Karpas-422 (cell line): ENCODE measurements around the gene MRAS. TPM values are rescaled to one million over a fixed set of nuclear protein-coding genes. Genes with fewer than 3 reads are reported as not detected.

Experiments used
- DNase-seq: peaks from one replicate; pipeline ENCODE4 v3.0.0-alpha.2; 2015
- H2AFZ ChIP-seq: fragments of 200-600 bp; sonication (generic); 2 replicates; pipeline ENCODE4 v1.6.1; 2014; ENCODE audit warnings: antibody characterized with exemption, low read length, mixed read lengths
- H3K27ac ChIP-seq: fragments of 200-600 bp; sonication (generic); 2 replicates; pipeline ENCODE4 v1.5.1; 2014; ENCODE audit warnings: mild to moderate bottlenecking, low read length, moderate library complexity
- H3K27me3 ChIP-seq: fragments of 200-600 bp; sonication (generic); 2 replicates; pipeline ENCODE4 v1.6.1; 2014; ENCODE audit warnings: low read length, mixed read lengths
- H3K36me3 ChIP-seq: fragments of 200-600 bp; sonication (generic); 2 replicates; pipeline ENCODE4 v1.6.1; 2014; ENCODE audit warnings: low read length, mixed read lengths; ENCODE audit not compliant: insufficient read depth
- H3K4me1 ChIP-seq: fragments of 200-600 bp; sonication (generic); 2 replicates; pipeline ENCODE4 v1.6.1; 2014; ENCODE audit warnings: mild to moderate bottlenecking, low read length, mixed read lengths
- H3K4me2 ChIP-seq: fragments of 200-600 bp; sonication (generic); 2 replicates; pipeline ENCODE4 v1.6.1; 2014; ENCODE audit warnings: low read length, low read depth, mild to moderate bottlenecking; ENCODE audit not compliant: poor library complexity, severe bottlenecking
- H3K4me3 ChIP-seq: fragments of 200-600 bp; sonication (generic); 2 replicates; pipeline ENCODE4 v1.5.1; 2014; ENCODE audit warnings: mild to moderate bottlenecking, antibody characterized with exemption, low read length, mixed read lengths
- H3K79me2 ChIP-seq: fragments of 200-600 bp; sonication (generic); 2 replicates; pipeline ENCODE4 v1.6.1; 2014; ENCODE audit warnings: mild to moderate bottlenecking, low read length, mixed read lengths
- H3K9ac ChIP-seq: fragments of 200-600 bp; sonication (generic); 2 replicates; pipeline ENCODE4 v1.6.0; 2014; ENCODE audit warnings: low read length
- H3K9me2 ChIP-seq: fragments of 200-600 bp; sonication (generic), shearing (Covaris generic); replicated peaks from 2 replicates; pipeline ENCODE4 v1.6.0; 2014; ENCODE audit warnings: mild to moderate bottlenecking, low read length, moderate library complexity; ENCODE audit not compliant: insufficient read depth
- H3K9me3 ChIP-seq: fragments of 300-700, 200-600 bp; sonication (generic); 2 replicates; pipeline ENCODE4 v1.6.1; 2014; ENCODE audit warnings: low read length, mixed read lengths
- H4K20me1 ChIP-seq: fragments of 200-600 bp; sonication (generic); 2 replicates; pipeline ENCODE4 v1.6.1; 2014; ENCODE audit warnings: mild to moderate bottlenecking, antibody characterized with exemption, low read length, low read depth; ENCODE audit not compliant: insufficient read depth
- total RNA-seq: library from RNA; depleted of rRNA; stranded (reverse); fragments of >200 nt; shearing (Covaris generic); gene quantifications from 2 replicates; pipeline ENCODE4 v1.2.3, GENCODE V29; 2014; ENCODE audit warnings: low replicate concordance

MRAS gene
- total RNA-seq, 1 experiment from 2014 or later, result not detected

- no peaks in the 10 kb centered on the region for H4K20me1 ChIP-seq
- H3K9ac ChIP-seq, result no peak overlapping the region
- no peaks in the 10 kb centered on the region for H3K36me3 ChIP-seq
- H3K4me3 ChIP-seq, result no peak overlapping the region
- no peaks in the 10 kb centered on the region for H3K9me2 ChIP-seq
- H2AFZ ChIP-seq, result no peak overlapping the region
- H3K9me3 ChIP-seq, result no peaks in the 10 kb centered on the region
- no peak overlapping the region for H3K27ac ChIP-seq
- no peaks in the 10 kb centered on the region for H3K4me1 ChIP-seq
- H3K27me3 ChIP-seq, result no peaks in the 10 kb centered on the region
- DNase-seq, result no peak
- H3K4me2 ChIP-seq, result no peak overlapping the region
- no peaks in the 10 kb centered on the region for H3K79me2 ChIP-seq
Measured at GRCh38 chr3:138381413-138381901, 33.1 kb downstream of the MRAS start.

GRCh38 chr3:138381950-138382715, 33.8 kb downstream of the MRAS start:
- Histone ChIP-seq H3K79me2 (no peaks in the 10 kb centered on the region), H3K9ac (no peak overlapping the region), H3K4me2 (no peak overlapping the region), H3K36me3 (no peaks in the 10 kb centered on the region), H4K20me1 (no peaks in the 10 kb centered on the region), H3K27me3 (no peaks in the 10 kb centered on the region), H3K4me3 (no peak overlapping the region), H2AFZ (no peak overlapping the region), H3K27ac (no peak overlapping the region), H3K4me1 (no peaks in the 10 kb centered on the region), H3K9me2 (no peaks in the 10 kb centered on the region), H3K9me3 (no peaks in the 10 kb centered on the region)
- no peak for DNase-seq

GRCh38 chr3:138383715-138384465, 35.5 kb downstream of the MRAS start:
- Histone ChIP-seq H3K27me3 (no peaks in the 10 kb centered on the region), H3K36me3 (no peaks in the 10 kb centered on the region)

GRCh38 chr3:138384531-138384930, 36.2 kb downstream of the MRAS start:
- Histone ChIP-seq H3K79me2 (no peaks in the 10 kb centered on the region), H3K36me3 (no peaks in the 10 kb centered on the region), H3K27me3 (no peaks in the 10 kb centered on the region), H3K9ac (no peak overlapping the region), H3K4me1 (no peaks in the 10 kb centered on the region), H2AFZ (no peak overlapping the region), H3K9me3 (no peaks in the 10 kb centered on the region), H3K4me2 (no peak overlapping the region), H3K9me2 (no peaks in the 10 kb centered on the region), H3K27ac (no peak overlapping the region), H3K4me3 (no peak overlapping the region), H4K20me1 (no peaks in the 10 kb centered on the region)
- DNase-seq, result no peak

More at GRCh38 chr3:138383715-138384465, 35.5 kb downstream of the MRAS start:
- Histone ChIP-seq H3K4me2 (no peak overlapping the region), H3K4me1 (no peaks in the 10 kb centered on the region), H3K9ac (no peak overlapping the region), H3K9me3 (no peaks in the 10 kb centered on the region), H3K4me3 (no peak overlapping the region), H3K27ac (no peak overlapping the region), H2AFZ (no peak overlapping the region), H4K20me1 (no peaks in the 10 kb centered on the region), H3K9me2 (no peaks in the 10 kb centered on the region), H3K79me2 (no peaks in the 10 kb centered on the region)
- DNase-seq, result no peak

GRCh38 chr3:138384976-138385375, 36.6 kb downstream of the MRAS start:
- H3K9ac ChIP-seq, result no peak overlapping the region
- H3K9me3 ChIP-seq, result no peaks in the 10 kb centered on the region
- H2AFZ ChIP-seq, result no peak overlapping the region
- H3K9me2 ChIP-seq, result no peaks in the 10 kb centered on the region
- H3K79me2 ChIP-seq, result no peaks in the 10 kb centered on the region
- H3K4me3 ChIP-seq, result no peak overlapping the region
- no peaks in the 10 kb centered on the region for H4K20me1 ChIP-seq
- no peak for DNase-seq
- H3K27ac ChIP-seq, result no peak overlapping the region
- no peaks in the 10 kb centered on the region for H3K27me3 ChIP-seq
- H3K4me1 ChIP-seq, result no peaks in the 10 kb centered on the region
- no peak overlapping the region for H3K4me2 ChIP-seq
- no peaks in the 10 kb centered on the region for H3K36me3 ChIP-seq

GRCh38 chr3:138389144-138389601, 40.8 kb downstream of the MRAS start:
- no peaks in the 10 kb centered on the region for H3K9me3 ChIP-seq
- no peaks in the 10 kb centered on the region for H3K4me1 ChIP-seq
- H3K9ac ChIP-seq, result no peak overlapping the region
- H3K27ac ChIP-seq, result no peak overlapping the region
- H3K4me2 ChIP-seq, result no peak overlapping the region
- no peaks in the 10 kb centered on the region for H4K20me1 ChIP-seq
- H3K4me3 ChIP-seq, result no peak overlapping the region
- H3K79me2 ChIP-seq, result no peaks in the 10 kb centered on the region
- H3K27me3 ChIP-seq, result no peaks in the 10 kb centered on the region
- peak; percentile 10 for DNase-seq
- H3K9me2 ChIP-seq, result no peaks in the 10 kb centered on the region
- H3K36me3 ChIP-seq, result no peaks in the 10 kb centered on the region
- no peak overlapping the region for H2AFZ ChIP-seq

GRCh38 chr3:138389841-138390581, 41.6 kb downstream of the MRAS start:
- Histone ChIP-seq H3K9me3 (no peaks in the 10 kb centered on the region), H3K4me3 (no peak overlapping the region), H3K36me3 (no peaks in the 10 kb centered on the region), H2AFZ (no peak overlapping the region), H4K20me1 (no peaks in the 10 kb centered on the region), H3K9me2 (no peaks in the 10 kb centered on the region), H3K79me2 (no peaks in the 10 kb centered on the region), H3K27me3 (no peaks in the 10 kb centered on the region), H3K9ac (no peak overlapping the region), H3K4me1 (no peaks in the 10 kb centered on the region), H3K4me2 (no peak overlapping the region), H3K27ac (no peak overlapping the region)
- peak; percentile 34 for DNase-seq

- no peaks in the 10 kb centered on the region for H3K27me3 ChIP-seq
- no peaks in the 10 kb centered on the region for H3K36me3 ChIP-seq
- no peaks in the 10 kb centered on the region for H3K4me1 ChIP-seq
- no peak overlapping the region for H3K4me3 ChIP-seq
- no peak overlapping the region for H3K4me2 ChIP-seq
- H3K27ac ChIP-seq, result no peak overlapping the region
- H2AFZ ChIP-seq, result no peak overlapping the region
- H4K20me1 ChIP-seq, result no peaks in the 10 kb centered on the region
- H3K9me2 ChIP-seq, result no peaks in the 10 kb centered on the region
- H3K9me3 ChIP-seq, result no peaks in the 10 kb centered on the region
- no peak for DNase-seq
- H3K79me2 ChIP-seq, result no peaks in the 10 kb centered on the region
- H3K9ac ChIP-seq, result no peak overlapping the region
Measured at GRCh38 chr3:138390582-138390932, 42.2 kb downstream of the MRAS start.
